OCI-LY1 (cell line): Measurements from ENCODE around the gene OTULINL.

Experiments used
- H2AFZ ChIP-seq: fragments of 200-600 bp; sonication (generic), shearing (Covaris generic); 2 replicates; pipeline ENCODE4 v1.6.0; 2014; ENCODE audit warnings: antibody characterized with exemption, mild to moderate bottlenecking, low read length
- H3F3A ChIP-seq: fragments of 200-600 bp; sonication (generic), shearing (Covaris generic); 2 replicates; pipeline ENCODE4 v1.6.0; 2014; ENCODE audit warnings: mild to moderate bottlenecking, antibody characterized with exemption, low read length, moderate library complexity; ENCODE audit not compliant: insufficient read depth
- H3K27ac ChIP-seq: fragments of 200-600 bp; sonication (generic); 2 replicates; pipeline ENCODE4 v1.5.1; 2014; ENCODE audit warnings: low read length, mixed run types, mild to moderate bottlenecking, low read depth; ENCODE audit not compliant: poor library complexity, severe bottlenecking
- H3K27me3 ChIP-seq: fragments of 200-600 bp; sonication (generic); 2 replicates; pipeline ENCODE4 v1.6.0; 2014; ENCODE audit warnings: antibody characterized with exemption, mild to moderate bottlenecking, low read length, moderate library complexity; ENCODE audit not compliant: insufficient read depth
- H3K36me3 ChIP-seq: fragments of 200-600 bp; sonication (generic); 2 replicates; pipeline ENCODE4 v1.6.1; 2014; ENCODE audit warnings: mild to moderate bottlenecking, antibody characterized with exemption, low read length, moderate library complexity, mixed read lengths; ENCODE audit not compliant: insufficient read depth
- H3K4me1 ChIP-seq: fragments of 200-600 bp; sonication (generic); 2 replicates; pipeline ENCODE4 v1.5.1; 2014; ENCODE audit warnings: mild to moderate bottlenecking, low read length, moderate library complexity; ENCODE audit not compliant: insufficient read depth, severe bottlenecking
- H3K4me2 ChIP-seq: fragments of 200-600 bp; sonication (generic), shearing (Covaris generic); 2 replicates; pipeline ENCODE4 v1.6.1; 2014; ENCODE audit warnings: low read length
- H3K4me3 ChIP-seq: fragments of 200-600 bp; sonication (generic); 2 replicates; pipeline ENCODE4 v1.5.1; 2014; ENCODE audit warnings: low read length, low read depth, mild to moderate bottlenecking, mixed read lengths; ENCODE audit not compliant: poor library complexity, severe bottlenecking
- H3K79me2 ChIP-seq: fragments of 200-600 bp; shearing (Covaris generic); 2 replicates; pipeline ENCODE4 v1.6.1; 2016; ENCODE audit warnings: mixed run types, low read length, mixed read lengths; ENCODE audit not compliant: insufficient read depth
- H3K9ac ChIP-seq: fragments of 200-600 bp; sonication (generic), shearing (Covaris generic); 2 replicates; pipeline ENCODE4 v1.6.1; 2014; ENCODE audit warnings: mild to moderate bottlenecking, low read length, mixed read lengths
- H3K9me2 ChIP-seq: fragments of 200-600 bp; sonication (generic), shearing (Covaris generic); 2 replicates; pipeline ENCODE4 v1.6.1; 2014; ENCODE audit warnings: low read depth, mild to moderate bottlenecking, low read length, mixed read lengths
- H3K9me3 ChIP-seq: fragments of 200-600 bp; shearing (Covaris generic); 2 replicates; pipeline ENCODE4 v1.6.1; 2014; ENCODE audit warnings: low read length, mixed read lengths
- H4K20me1 ChIP-seq: fragments of 200-600 bp; sonication (generic), shearing (Covaris generic); 2 replicates; pipeline ENCODE4 v1.6.0; 2016; ENCODE audit warnings: mild to moderate bottlenecking, low read length; ENCODE audit not compliant: insufficient read depth
- EZH2 ChIP-seq: fragments of 200-600 bp; sonication (generic), shearing (Covaris generic); IDR thresholded peaks from 2 replicates; pipeline ENCODE4 v1.8.0; 2017; ENCODE audit warnings: borderline replicate concordance, mixed run types, mild to moderate bottlenecking, antibody characterized with exemption, low read length, moderate library complexity, mixed read lengths
- TF ChIP-seq, protein P1 (sequence below): fragments of 200-600 bp; sonication (generic), shearing (Covaris generic); IDR thresholded peaks from 2 replicates; pipeline ENCODE4 v1.5.1; 2017; ENCODE audit warnings: mild to moderate bottlenecking, antibody characterized with exemption, low read length, moderate library complexity, mixed read lengths

Gene OTULINL

DNA sequence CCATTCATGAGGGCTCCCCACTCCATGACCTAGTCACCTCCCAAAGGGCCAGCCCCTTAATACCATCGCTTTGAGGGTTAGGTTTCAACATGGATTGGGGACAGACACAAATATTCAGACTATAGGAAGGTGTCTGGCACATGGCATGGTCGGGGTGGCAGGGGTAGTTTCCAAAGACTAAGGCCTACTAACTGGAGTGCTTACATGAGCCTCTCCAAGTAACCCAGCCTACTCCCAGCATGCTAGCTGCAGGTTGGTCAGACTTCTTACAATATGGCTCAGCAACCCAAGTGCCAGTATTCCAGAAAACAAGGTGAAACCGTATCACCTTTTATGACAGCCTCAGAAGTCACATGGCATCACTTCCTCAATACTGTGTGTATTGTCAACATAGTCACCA is 19.9 kb upstream of the OTULINL start:
- H3K79me2 ChIP-seq = no peaks in the 10 kb centered on the region
- no peak overlapping the region for H3K9ac ChIP-seq
- H3K36me3 ChIP-seq = no peaks in the 10 kb centered on the region
- H3F3A ChIP-seq = no peaks in the 10 kb centered on the region
- no peak overlapping the region for H3K27ac ChIP-seq
- no peaks in the 10 kb centered on the region for H4K20me1 ChIP-seq
- no peaks in the 10 kb centered on the region for H3K9me3 ChIP-seq
- no peak overlapping the region for H2AFZ ChIP-seq
- no peaks in the 10 kb centered on the region for H3K4me1 ChIP-seq
- H3K4me3 ChIP-seq = no peak overlapping the region
- H3K9me2 ChIP-seq = no peaks in the 10 kb centered on the region
- no peaks in the 10 kb centered on the region for H3K27me3 ChIP-seq
- no peak overlapping the region for H3K4me2 ChIP-seq
- no peak for TF ChIP-seq EZH2
- TF ChIP-seq, protein P1, sequence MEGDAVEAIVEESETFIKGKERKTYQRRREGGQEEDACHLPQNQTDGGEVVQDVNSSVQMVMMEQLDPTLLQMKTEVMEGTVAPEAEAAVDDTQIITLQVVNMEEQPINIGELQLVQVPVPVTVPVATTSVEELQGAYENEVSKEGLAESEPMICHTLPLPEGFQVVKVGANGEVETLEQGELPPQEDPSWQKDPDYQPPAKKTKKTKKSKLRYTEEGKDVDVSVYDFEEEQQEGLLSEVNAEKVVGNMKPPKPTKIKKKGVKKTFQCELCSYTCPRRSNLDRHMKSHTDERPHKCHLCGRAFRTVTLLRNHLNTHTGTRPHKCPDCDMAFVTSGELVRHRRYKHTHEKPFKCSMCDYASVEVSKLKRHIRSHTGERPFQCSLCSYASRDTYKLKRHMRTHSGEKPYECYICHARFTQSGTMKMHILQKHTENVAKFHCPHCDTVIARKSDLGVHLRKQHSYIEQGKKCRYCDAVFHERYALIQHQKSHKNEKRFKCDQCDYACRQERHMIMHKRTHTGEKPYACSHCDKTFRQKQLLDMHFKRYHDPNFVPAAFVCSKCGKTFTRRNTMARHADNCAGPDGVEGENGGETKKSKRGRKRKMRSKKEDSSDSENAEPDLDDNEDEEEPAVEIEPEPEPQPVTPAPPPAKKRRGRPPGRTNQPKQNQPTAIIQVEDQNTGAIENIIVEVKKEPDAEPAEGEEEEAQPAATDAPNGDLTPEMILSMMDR = no peak

DNA sequence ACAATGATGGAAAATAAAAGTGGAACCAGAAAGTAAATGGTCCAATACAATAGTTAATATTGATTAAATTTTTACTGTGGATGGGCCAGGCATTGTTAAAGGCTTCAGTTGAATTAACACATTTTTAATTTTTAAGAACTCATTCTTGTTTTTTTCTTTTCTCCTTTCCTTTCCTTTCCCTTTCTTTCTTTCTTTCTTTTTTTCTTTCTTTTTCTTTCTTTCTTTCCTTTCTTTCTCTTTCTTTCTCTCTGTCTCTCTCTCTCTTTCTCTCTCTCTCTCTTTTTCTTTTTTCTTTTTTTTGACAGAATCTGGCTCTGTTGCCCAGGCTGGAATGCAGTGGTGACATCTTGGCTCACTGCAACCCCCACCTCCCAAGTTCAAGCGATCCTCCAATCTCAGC is 13.3 kb upstream of the OTULINL start:
- no peaks in the 10 kb centered on the region for H3K9me2 ChIP-seq
- no peak overlapping the region for H3K4me2 ChIP-seq
- H3K4me3 ChIP-seq = no peak overlapping the region
- H3K9ac ChIP-seq = no peak overlapping the region
- no peaks in the 10 kb centered on the region for H3K36me3 ChIP-seq
- no peak overlapping the region for H2AFZ ChIP-seq
- TF ChIP-seq, protein P1 = no peak
- no peak for TF ChIP-seq EZH2
- H3K27me3 ChIP-seq = no peaks in the 10 kb centered on the region
- no peaks in the 10 kb centered on the region for H3K4me1 ChIP-seq
- no peak overlapping the region for H3K27ac ChIP-seq
- H3K9me3 ChIP-seq = no peaks in the 10 kb centered on the region
- no peaks in the 10 kb centered on the region for H3F3A ChIP-seq
- no peaks in the 10 kb centered on the region for H3K79me2 ChIP-seq
- H4K20me1 ChIP-seq = no peaks in the 10 kb centered on the region

DNA sequence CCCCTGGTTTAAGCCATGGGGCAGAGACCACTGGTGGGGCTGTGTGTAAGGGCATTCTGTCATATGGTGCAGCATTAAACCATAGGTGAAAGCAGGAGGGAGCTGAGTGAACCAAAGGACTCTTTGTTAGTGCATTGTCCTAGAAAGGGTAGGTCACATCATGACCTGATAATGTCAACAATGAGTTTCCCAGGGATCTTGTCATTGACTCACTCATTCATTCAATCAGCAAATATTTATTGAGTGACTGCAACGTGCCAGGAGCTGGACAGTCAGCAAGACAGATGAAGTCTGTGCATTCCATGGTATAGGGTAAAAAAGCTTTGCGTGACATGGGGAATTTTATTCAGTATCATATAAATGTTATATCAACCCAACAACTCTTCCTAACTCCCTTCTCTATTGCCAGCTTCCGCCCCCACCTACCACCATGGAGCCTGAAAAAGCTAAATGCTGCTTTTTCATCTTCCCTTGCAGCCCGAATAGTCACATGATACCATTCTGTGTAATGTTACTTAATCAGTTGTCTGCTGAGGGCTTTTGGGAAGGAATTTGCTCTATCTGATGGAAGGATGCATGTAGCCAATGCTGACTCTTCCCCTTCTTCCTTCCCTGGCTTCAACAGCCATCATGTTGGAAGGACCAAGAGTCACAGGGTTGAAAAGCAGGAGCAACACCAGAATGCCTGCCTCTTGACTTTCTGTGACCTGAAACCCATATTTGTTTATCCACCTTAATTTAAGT is 11.5 kb upstream of the OTULINL start:
- no peak overlapping the region for H3K9ac ChIP-seq
- no peaks in the 10 kb centered on the region for H3K27me3 ChIP-seq
- TF ChIP-seq, protein P1 = no peak
- no peak for TF ChIP-seq EZH2
- no peaks in the 10 kb centered on the region for H3K9me3 ChIP-seq
- no peak overlapping the region for H3K4me2 ChIP-seq
- H3K4me3 ChIP-seq = no peak overlapping the region
- no peaks in the 10 kb centered on the region for H4K20me1 ChIP-seq
- no peaks in the 10 kb centered on the region for H3K79me2 ChIP-seq
- H3K36me3 ChIP-seq = no peaks in the 10 kb centered on the region
- H3F3A ChIP-seq = no peaks in the 10 kb centered on the region
- H3K9me2 ChIP-seq = no peaks in the 10 kb centered on the region
- H3K4me1 ChIP-seq = no peaks in the 10 kb centered on the region
- no peak overlapping the region for H2AFZ ChIP-seq
- no peak overlapping the region for H3K27ac ChIP-seq
